ENCODE measurements around the gene XYLT1. TPM values are rescaled to one million over a fixed set of nuclear protein-coding genes. Genes with fewer than 3 reads are reported as not detected.

The XYLT1 gene
- total and polyA plus RNA-seq, 2 of the 8 experiments (the other 6 are each of a cell fraction or from before 2014, with no cell fraction given): 6.6 to 25.4 TPM

GRCh38 chr16:17511340-17511739 is 40.6 kb upstream of the XYLT1 start (continued):
- TF ChIP-seq KDM4A (IDR thresholded peaks at IDR 0.05; ENCODE audit: low read depth, low read length, severe bottlenecking) (no peak), JUN (IDR thresholded peaks at IDR 0.05; ENCODE audit: low read depth, low read length) (no peak)

Measured in H1 (cell line).